A549 treated with GW870086 at 1 μM for 4 hours (cell line): ENCODE data around the gene TACR1. TPM values are rescaled to one million over a fixed set of nuclear protein-coding genes. Genes with fewer than 3 reads are reported as not detected.

Source experiments
- total RNA-seq: library from RNA; stranded (reverse); fragments of 200-300 nt; extraction: Qiagen RNA extraction; gene quantifications from 5 replicates; pipeline ENCODE4 v1.2.3, GENCODE V29; 2022; ENCODE audit warnings: low read depth

The TACR1 gene, protein sequence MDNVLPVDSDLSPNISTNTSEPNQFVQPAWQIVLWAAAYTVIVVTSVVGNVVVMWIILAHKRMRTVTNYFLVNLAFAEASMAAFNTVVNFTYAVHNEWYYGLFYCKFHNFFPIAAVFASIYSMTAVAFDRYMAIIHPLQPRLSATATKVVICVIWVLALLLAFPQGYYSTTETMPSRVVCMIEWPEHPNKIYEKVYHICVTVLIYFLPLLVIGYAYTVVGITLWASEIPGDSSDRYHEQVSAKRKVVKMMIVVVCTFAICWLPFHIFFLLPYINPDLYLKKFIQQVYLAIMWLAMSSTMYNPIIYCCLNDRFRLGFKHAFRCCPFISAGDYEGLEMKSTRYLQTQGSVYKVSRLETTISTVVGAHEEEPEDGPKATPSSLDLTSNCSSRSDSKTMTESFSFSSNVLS
- total RNA-seq = 0.06 to 0.23 TPM (median 0.07 TPM) in 3 of 5 replicates, not detected in the others

DNA sequence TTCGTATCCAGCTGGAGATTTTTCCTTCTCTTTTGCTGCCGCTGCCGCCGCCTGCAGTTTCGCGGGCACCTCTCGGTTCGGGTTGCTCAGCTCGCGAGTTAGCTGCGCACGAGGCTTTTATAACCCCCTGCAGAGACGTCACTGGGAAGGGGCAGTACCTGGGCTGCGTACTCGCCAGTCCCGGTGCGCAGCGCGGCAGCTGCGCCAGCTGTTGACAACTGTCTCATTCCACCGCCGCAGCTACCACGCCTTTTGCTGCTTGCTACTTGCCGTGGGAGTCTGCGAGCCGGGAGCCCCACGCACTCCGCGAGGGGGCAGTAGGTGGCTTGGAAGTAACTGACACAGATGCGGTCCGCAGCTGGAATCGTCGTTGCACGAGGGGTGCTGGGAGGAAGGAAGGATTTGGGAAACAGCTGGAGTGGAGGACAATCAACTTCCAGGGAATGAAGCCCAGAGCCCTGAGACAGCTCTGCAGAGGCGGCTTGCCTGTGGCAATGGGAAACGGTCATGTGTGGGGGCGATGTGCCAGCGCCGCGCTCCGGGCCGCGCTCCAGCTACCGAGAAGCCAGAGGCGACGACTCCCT lies at the start of gene TACR1:
Gene TACR1 (minus strand): TSS at position 93 of the 584 bp plus-strand sequence. CDS start 586 bp downstream, outside the sequence.

Other genes starting within 250 kb of the TACR1 start
- gene POLE4, start 240.9 kb downstream of the TACR1 start, total RNA-seq = 89.9 to 183 TPM (median 161 TPM) in 5 replicates